Left colon (tissue), 2 donors: ENCODE data around the gene PLXDC2. TPM values are rescaled to one million over a fixed set of nuclear protein-coding genes. Genes with fewer than 3 reads are reported as not detected.
"Not testable (repeated sequence)": the region's sequence is repeated elsewhere in the genome, so short reads cannot be mapped to it uniquely, and the experiment has no call there.

ENCODE experiments used
- ATAC-seq: fragments of 200-7000 bp; cut with Tn5 transposase; one replicate; pipeline ENCODE4 v1.9.1; 2020; ENCODE audit warnings: mild to moderate bottlenecking, moderate library complexity
- DNase-seq, 2 donors: peaks; one replicate each; pipeline ENCODE4 v3.0.0-alpha.2; 2020
- intact Hi-C, 2 donors: fragments of 100-400 bp; cut with DNase I in 1 of 2; cut with micrococcal nuclease in 1 of 2; formaldehyde crosslinking; loops; one replicate each; pipeline versions ENCODE4 v1.11.2 to v1.14.0; 2022; cut with DNase I, micrococcal nuclease
- long read RNA-seq: library from polyadenylated mRNA; unstranded; transcript quantifications from one replicate; pipeline ENCODE4 v2.0.0, GENCODE V29; 2021
- total RNA-seq, 2 donors: library from RNA; stranded (reverse); fragmentation: NEBNext Ultra II Directional; extraction: Animal tissue kit (Norgen Biotek cat#: 25700); gene quantifications; one replicate each; pipeline ENCODE4 v1.2.1, GENCODE V29; 2021
- donor health status: DM: no; HTN: no; CAD: no.
- donor health status: DM: yes; HTN: yes; CAD: no.

The PLXDC2 gene
- total RNA-seq, result 10 to 100 TPM; 28.1 to 37.3 TPM
- long read RNA-seq, full-length matches to known transcripts, result 11 of 28 reads
- long read RNA-seq, partial matches to known transcripts, result 3 of 28 reads
- long read RNA-seq, other reads (novel, unspliced or antisense), result 14 of 28 reads

DNA sequence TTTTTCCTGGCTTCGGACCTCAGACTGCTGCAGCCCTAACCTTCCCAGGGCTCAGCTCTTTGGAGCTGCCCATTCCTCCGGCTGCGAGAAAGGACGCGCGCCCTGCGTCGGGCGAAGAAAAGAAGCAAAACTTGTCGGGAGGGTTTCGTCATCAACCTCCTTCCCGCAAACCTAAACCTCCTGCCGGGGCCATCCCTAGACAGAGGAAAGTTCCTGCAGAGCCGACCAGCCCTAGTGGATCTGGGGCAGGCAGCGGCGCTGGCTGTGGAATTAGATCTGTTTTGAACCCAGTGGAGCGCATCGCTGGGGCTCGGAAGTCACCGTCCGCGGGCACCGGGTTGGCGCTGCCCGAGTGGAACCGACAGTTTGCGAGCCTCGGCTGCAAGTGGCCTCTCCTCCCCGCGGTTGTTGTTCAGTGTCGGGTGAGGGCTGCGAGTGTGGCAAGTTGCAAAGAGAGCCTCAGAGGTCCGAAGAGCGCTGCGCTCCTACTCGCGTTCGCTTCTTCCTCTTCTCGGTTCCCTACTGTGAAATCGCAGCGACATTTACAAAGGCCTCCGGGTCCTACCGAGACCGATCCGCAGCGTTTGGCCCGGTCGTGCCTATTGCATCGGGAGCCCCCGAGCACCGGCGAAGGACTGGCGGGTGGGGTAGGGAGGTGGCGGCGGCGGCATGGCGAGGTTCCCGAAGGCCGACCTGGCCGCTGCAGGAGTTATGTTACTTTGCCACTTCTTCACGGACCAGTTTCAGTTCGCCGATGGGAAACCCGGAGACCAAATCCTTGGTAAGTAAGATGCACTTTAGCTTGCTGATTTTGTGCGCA, at the start of gene PLXDC2:
Gene PLXDC2 (plus strand): TSS at position 22 of the 820 bp plus-strand sequence.
- ATAC-seq (peak; percentile 41), DNase-seq (peak; percentile 39 to 59)
- intact Hi-C loops, result no loop called here

GRCh38 chr10:19767876-19768275, 48.4 kb upstream of the PLXDC2 start:
- DNase-seq, result no peak
- intact Hi-C loops, result no loop called here
- ATAC-seq, result no peak

DNA sequence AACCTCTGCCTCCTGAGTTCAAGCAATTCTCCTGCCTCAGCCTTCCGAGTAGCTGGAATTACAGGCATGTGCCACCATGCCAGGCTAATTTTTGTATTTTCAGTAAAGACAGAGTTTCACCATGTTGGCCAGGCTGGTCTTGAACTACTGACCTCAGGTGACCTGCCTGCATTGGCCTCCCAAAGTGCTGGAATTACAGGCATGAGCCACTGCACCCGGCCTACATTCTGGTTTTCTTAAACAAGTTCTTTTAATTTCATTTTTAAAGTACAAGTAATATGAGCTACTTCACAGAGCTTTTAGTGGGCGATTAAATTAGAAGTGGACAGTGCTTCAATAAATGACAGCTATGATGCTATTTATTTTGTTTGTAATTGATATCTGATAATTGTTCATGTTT, 46.4 kb upstream of the PLXDC2 start:
- intact Hi-C loops, ATAC-seq, DNase-seq: not testable (repeated sequence)

DNA sequence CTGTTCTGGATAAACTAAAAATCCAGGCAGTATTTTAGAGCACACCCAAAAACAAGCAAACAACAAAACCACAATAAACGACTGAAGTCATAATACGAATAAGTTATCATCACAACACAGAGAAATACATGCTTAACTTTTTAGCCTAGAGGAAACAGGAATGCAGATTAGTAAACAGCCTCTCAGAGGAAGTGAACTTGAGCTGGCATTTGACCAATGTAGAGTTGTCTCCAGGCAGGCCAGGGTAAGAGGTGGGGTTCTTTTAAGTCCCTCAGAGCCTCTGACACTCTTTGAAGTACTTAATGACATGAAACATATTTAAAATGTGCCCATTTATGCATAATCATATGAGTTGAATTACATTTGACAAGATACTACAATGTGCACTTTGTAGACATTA, 43.3 kb upstream of the PLXDC2 start:
- no peak for ATAC-seq
- no peak for DNase-seq
- intact Hi-C loops, result no loop called here

GRCh38 chr10:19775296-19775695, 40.9 kb upstream of the PLXDC2 start:
- intact Hi-C loops, result no loop called here
- no peak for ATAC-seq
- no peak for DNase-seq

DNA sequence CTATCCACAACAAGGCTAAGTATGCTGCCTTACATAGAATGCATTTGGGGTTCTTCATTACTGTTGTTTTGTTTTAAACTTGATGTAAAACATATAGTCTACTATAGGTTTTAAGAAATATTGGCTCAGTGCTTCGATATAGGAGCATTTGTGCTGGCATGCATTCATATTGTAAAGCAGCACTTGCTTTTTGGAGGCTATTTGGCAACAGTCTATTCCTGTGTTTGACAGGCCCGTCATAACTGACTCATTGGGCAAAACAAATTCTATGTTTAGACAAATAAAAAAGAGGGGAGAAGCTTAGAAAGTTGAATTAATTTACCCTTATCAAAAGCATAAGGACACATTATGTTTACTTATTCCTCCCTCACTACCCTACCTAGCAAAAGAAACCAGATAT, 38.4 kb upstream of the PLXDC2 start:
- intact Hi-C loops, result no loop called here
- no peak for ATAC-seq
- no peak for DNase-seq

- DNase-seq, result no peak
- intact Hi-C loops, result no loop called here
- no peak for ATAC-seq
Measured at GRCh38 chr10:19778996-19779395, 37.2 kb upstream of the PLXDC2 start.

GRCh38 chr10:19782430-19783089, 33.7 kb upstream of the PLXDC2 start:
- intact Hi-C loops, result loop anchor here in 1 of 2 donors (10.0 kb wide), 1 partner anchor 378 kb away; no protein-coding TSS in a partner anchor
- ATAC-seq, result no peak
- DNase-seq, result no peak

GRCh38 chr10:19783721-19784120, 32.5 kb upstream of the PLXDC2 start:
- intact Hi-C loops, result loop anchor here in 1 of 2 donors (10.0 kb wide), 1 partner anchor 379 kb away; no protein-coding TSS in a partner anchor
- ATAC-seq (no peak), DNase-seq (no peak)

DNA sequence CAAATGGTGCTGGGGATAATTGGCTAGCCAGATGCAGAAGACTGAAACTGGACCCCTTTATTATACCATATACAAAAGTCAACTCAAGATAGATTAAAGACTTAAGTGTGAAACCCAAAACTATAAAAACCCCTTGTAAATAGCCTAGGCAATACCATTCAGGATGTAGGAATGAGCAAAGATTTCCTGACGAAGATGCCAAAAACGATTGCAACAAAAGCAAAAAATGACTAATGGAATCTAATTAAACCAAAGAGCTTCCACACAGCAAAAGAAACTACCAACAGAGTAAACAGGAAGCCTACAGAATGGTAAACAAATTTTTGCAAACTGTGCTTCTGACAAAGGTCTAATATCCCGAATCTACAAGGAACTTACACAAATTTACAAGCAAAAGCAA, 30.9 kb upstream of the PLXDC2 start:
- intact Hi-C loops, result loop anchor here in 1 of 2 donors (10.0 kb wide), 1 partner anchor 381 kb away; no protein-coding TSS in a partner anchor
- no peak for DNase-seq
- ATAC-seq, result no peak

DNA sequence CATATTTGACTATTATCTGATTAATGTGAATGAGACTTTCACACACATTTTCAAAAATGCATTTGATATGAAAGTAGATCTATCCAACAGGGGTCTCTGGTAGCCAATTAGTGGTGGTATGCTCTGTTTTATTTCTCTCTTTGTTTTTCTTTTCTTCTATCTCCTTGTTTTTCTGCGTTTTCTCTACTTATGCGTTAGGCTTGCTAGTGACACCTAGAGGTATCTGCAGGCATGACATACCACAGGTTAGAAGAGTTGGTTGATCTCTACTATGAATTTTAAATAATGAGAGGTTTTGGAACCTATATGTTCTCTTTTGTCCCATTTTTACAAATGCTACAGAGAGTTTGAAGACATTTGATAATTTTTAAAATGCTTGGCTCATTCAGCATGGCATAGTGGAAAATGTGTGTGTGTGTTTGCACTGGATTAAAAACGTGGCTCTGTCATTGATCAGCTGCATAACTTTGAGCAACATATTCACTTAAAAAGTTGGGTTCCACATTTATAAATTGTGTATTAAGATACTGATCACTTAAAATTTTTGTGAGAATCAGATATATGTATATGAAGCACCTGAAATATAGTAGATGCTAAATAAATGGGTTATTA, 28.1 kb upstream of the PLXDC2 start:
- intact Hi-C loops, result loop anchor here in 1 of 2 donors (10.0 kb wide), 1 partner anchor 383 kb away; no protein-coding TSS in a partner anchor
- ATAC-seq (peak; percentile 38), DNase-seq (peak in 1 of 2 donors; percentile 27)

- DNase-seq (no peak), ATAC-seq (no peak)
- intact Hi-C loops, result loop anchor here in 1 of 2 donors (10.0 kb wide), 1 partner anchor 384 kb away; no protein-coding TSS in a partner anchor
Measured at GRCh38 chr10:19788902-19789301, 27.3 kb upstream of the PLXDC2 start.

DNA sequence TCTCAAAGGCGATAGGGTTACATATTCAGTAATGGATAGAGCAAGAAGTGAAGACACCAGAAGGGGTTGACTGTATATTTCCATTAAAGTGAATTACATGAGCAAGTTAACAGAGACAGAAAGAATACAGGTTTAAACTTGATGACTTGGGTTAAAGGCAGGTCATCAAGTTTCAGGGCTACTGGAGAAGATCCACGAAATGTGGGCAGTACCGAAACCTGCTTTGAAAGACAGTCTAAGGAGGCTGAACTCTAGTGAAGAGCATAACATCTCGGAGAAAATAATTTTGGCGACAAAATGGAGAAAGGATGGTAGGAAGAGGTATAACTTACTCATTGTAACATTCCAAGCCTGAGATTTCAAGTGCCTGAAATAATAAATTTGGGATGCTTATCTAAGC, 26.6 kb upstream of the PLXDC2 start:
- ATAC-seq, result no peak
- intact Hi-C loops, result loop anchor here in 1 of 2 donors (10.0 kb wide), 1 partner anchor 385 kb away; no protein-coding TSS in a partner anchor
- DNase-seq, result no peak

- intact Hi-C loops, result no loop called here
- DNase-seq, result no peak
- ATAC-seq, result no peak
Measured at GRCh38 chr10:19791032-19791431, 25.2 kb upstream of the PLXDC2 start.

GRCh38 chr10:19795684-19796083, 20.5 kb upstream of the PLXDC2 start:
- DNase-seq, result no peak
- intact Hi-C loops, result no loop called here
- ATAC-seq, result no peak

DNA sequence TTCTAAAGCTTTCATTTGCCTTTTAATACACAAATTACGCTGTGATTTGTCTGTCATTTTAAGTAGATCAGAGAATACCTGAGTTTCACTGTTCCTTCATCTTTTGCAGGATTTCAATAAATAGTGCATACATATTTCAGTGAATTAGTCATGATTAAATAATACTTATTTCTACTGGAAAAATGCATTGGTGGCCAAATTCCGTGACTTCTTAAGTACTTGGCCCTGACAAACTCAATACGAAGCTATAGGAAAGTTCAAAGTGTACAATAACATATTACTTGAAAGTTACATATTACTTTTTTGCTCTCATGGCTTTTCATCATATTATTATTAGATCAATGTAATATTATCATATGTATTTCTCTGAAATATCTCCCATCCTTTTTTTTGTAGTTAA, 16.1 kb upstream of the PLXDC2 start:
- intact Hi-C loops, result no loop called here
- DNase-seq, result no peak
- ATAC-seq, result no peak

DNA sequence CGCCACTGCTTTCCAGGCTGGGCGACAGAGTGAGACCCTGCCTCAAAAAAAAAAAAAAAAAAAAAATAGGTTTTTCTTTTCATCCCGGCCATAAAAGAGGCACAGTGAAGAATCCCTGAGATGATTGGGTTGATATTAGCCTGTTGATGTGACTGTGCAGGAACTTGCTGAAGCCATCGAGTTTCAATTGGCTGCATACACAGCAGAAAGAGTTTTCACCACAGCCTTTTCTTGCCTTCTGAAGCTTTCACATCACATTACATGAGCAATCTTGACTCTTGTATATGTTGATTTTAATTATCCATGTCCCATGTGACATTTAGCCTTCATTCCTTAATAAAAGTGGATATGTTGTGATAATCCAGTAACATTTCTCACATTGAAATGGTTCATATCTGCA, 14.9 kb upstream of the PLXDC2 start:
- ATAC-seq (no peak), DNase-seq (no peak)
- intact Hi-C loops, result no loop called here

- intact Hi-C loops, result no loop called here
- ATAC-seq (no peak), DNase-seq (no peak)
Measured at GRCh38 chr10:19803676-19804075, 12.6 kb upstream of the PLXDC2 start.

DNA sequence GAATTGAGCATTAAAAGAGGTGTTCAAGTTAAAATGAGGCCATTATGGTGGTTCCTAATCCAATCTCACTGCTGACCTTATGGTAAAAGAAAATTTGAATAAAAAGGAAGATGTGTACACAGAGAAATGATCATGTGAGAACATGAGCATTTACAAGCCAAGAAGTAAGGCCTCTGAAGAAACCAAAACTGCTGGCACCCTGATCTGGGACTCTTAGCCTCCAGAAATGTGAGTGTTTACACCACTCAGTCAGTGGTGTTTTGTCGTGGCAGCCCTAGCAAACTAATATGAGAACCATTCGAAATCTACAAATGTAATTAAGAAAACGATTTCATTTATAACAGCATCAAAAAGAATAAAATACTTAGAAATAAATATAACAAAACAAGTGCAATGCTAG, 6.8 kb upstream of the PLXDC2 start:
- intact Hi-C loops, result no loop called here
- ATAC-seq, result no peak
- no peak for DNase-seq
